Stimulated activated effector memory CD8-positive, alpha-beta T cell treated with anti-CD3 and anti-CD28 coated beads, Interleukin-12 subunit alpha, Interleukin-12 subunit beta, amount 100 ng/mL, for 72 hours (primary cell): Measurements from ENCODE around the gene PPP2R2C.

Experiments
- ATAC-seq: fragments of 150-1000 bp; cut with Tn5 transposase; 2 replicates; pipeline ENCODE4 v1.10.0; 2021
- DNase-seq, 2 donors: peaks; one replicate each; pipeline ENCODE4 v3.0.0; 2021 to 2022; ENCODE audit warnings: low spot score in 2 of 2
- H3K27ac Mint-ChIP-seq: one replicate; pipeline ENCODE4 v1.8.0; 2022; ENCODE audit warnings: mild to moderate bottlenecking, mixed read lengths
- H3K36me3 Mint-ChIP-seq: one replicate; pipeline ENCODE4 v1.8.0; 2022; ENCODE audit warnings: mild to moderate bottlenecking, mixed read lengths
- H3K4me1 Mint-ChIP-seq: one replicate; pipeline ENCODE4 v1.8.0; 2022; ENCODE audit warnings: mixed read lengths
- H3K4me3 Mint-ChIP-seq: one replicate; pipeline ENCODE4 v1.8.0; 2022; ENCODE audit warnings: mild to moderate bottlenecking, mixed read lengths
- H3K9me3 Mint-ChIP-seq: one replicate; pipeline ENCODE4 v1.8.0; 2022; ENCODE audit warnings: mixed read lengths

The PPP2R2C gene

GRCh38 chr4:6360385-6360784, 112.0 kb downstream of the PPP2R2C start:
- no peak for ATAC-seq
- DNase-seq: no peak
- no peaks in the 10 kb centered on the region for H3K9me3 Mint-ChIP-seq
- no peaks in the 10 kb centered on the region for H3K36me3 Mint-ChIP-seq
- no peak overlapping the region for H3K27ac Mint-ChIP-seq
- H3K4me3 Mint-ChIP-seq: no peak overlapping the region
- no peaks in the 10 kb centered on the region for H3K4me1 Mint-ChIP-seq

- no peak for DNase-seq
- ATAC-seq: no peak
- H3K36me3 Mint-ChIP-seq: no peaks in the 10 kb centered on the region
- H3K9me3 Mint-ChIP-seq: no peaks in the 10 kb centered on the region
- no peak overlapping the region for H3K27ac Mint-ChIP-seq
- H3K4me3 Mint-ChIP-seq: no peak overlapping the region
- no peaks in the 10 kb centered on the region for H3K4me1 Mint-ChIP-seq
Observed at GRCh38 chr4:6359536-6360308, 112.7 kb downstream of the PPP2R2C start.

- Mint-ChIP-seq H3K9me3 (no peaks in the 10 kb centered on the region), H3K4me3 (no peak overlapping the region), H3K27ac (no peak overlapping the region), H3K4me1 (no peaks in the 10 kb centered on the region), H3K36me3 (no peaks in the 10 kb centered on the region)
- DNase-seq (no peak), ATAC-seq (no peak)
Observed at GRCh38 chr4:6357476-6357875, 114.9 kb downstream of the PPP2R2C start.

GRCh38 chr4:6356076-6356560, 116.3 kb downstream of the PPP2R2C start:
- DNase-seq (no peak), ATAC-seq (no peak)
- no peaks in the 10 kb centered on the region for H3K4me1 Mint-ChIP-seq
- H3K9me3 Mint-ChIP-seq: no peaks in the 10 kb centered on the region
- H3K4me3 Mint-ChIP-seq: no peak overlapping the region
- no peak overlapping the region for H3K27ac Mint-ChIP-seq
- H3K36me3 Mint-ChIP-seq: no peaks in the 10 kb centered on the region

- H3K36me3 Mint-ChIP-seq: no peaks in the 10 kb centered on the region
- no peak overlapping the region for H3K27ac Mint-ChIP-seq
- DNase-seq: no peak
- H3K9me3 Mint-ChIP-seq: no peaks in the 10 kb centered on the region
- H3K4me1 Mint-ChIP-seq: no peaks in the 10 kb centered on the region
- no peak for ATAC-seq
- no peak overlapping the region for H3K4me3 Mint-ChIP-seq
Observed at GRCh38 chr4:6355052-6355451, 117.4 kb downstream of the PPP2R2C start.

GRCh38 chr4:6354626-6355025, 117.8 kb downstream of the PPP2R2C start:
- ATAC-seq (no peak), DNase-seq (no peak)
- H3K9me3 Mint-ChIP-seq: no peaks in the 10 kb centered on the region
- no peaks in the 10 kb centered on the region for H3K4me1 Mint-ChIP-seq
- H3K27ac Mint-ChIP-seq: no peak overlapping the region
- H3K4me3 Mint-ChIP-seq: no peak overlapping the region
- H3K36me3 Mint-ChIP-seq: no peaks in the 10 kb centered on the region

- no peak for ATAC-seq
- Mint-ChIP-seq H3K4me3 (no peak overlapping the region), H3K27ac (no peak overlapping the region), H3K36me3 (no peaks in the 10 kb centered on the region), H3K4me1 (no peaks in the 10 kb centered on the region), H3K9me3 (no peaks in the 10 kb centered on the region)
- no peak for DNase-seq
Observed at GRCh38 chr4:6354119-6354518, 118.3 kb downstream of the PPP2R2C start.

GRCh38 chr4:6352031-6352692, 120.3 kb downstream of the PPP2R2C start:
- H3K4me3 Mint-ChIP-seq: no peak overlapping the region
- no peaks in the 10 kb centered on the region for H3K4me1 Mint-ChIP-seq
- H3K36me3 Mint-ChIP-seq: no peaks in the 10 kb centered on the region
- DNase-seq (no peak), ATAC-seq (no peak)
- H3K27ac Mint-ChIP-seq: no peak overlapping the region
- no peaks in the 10 kb centered on the region for H3K9me3 Mint-ChIP-seq

- Mint-ChIP-seq H3K9me3 (no peaks in the 10 kb centered on the region), H3K36me3 (no peaks in the 10 kb centered on the region), H3K4me1 (no peaks in the 10 kb centered on the region), H3K4me3 (no peak overlapping the region), H3K27ac (no peak overlapping the region)
- ATAC-seq (no peak), DNase-seq (no peak)
Observed at GRCh38 chr4:6351246-6352000, 121.0 kb downstream of the PPP2R2C start.

- no peaks in the 10 kb centered on the region for H3K36me3 Mint-ChIP-seq
- no peak overlapping the region for H3K4me3 Mint-ChIP-seq
- DNase-seq (no peak), ATAC-seq (no peak)
- no peaks in the 10 kb centered on the region for H3K9me3 Mint-ChIP-seq
- peaks cover 7% of the 10 kb centered on the region for H3K4me1 Mint-ChIP-seq
- no peak overlapping the region for H3K27ac Mint-ChIP-seq
Observed at GRCh38 chr4:6350646-6351045, 121.8 kb downstream of the PPP2R2C start.

GRCh38 chr4:6349896-6350603, 122.4 kb downstream of the PPP2R2C start:
- no peak overlapping the region for H3K27ac Mint-ChIP-seq
- H3K4me1 Mint-ChIP-seq: peaks cover 7% of the 10 kb centered on the region
- H3K36me3 Mint-ChIP-seq: no peaks in the 10 kb centered on the region
- H3K9me3 Mint-ChIP-seq: no peaks in the 10 kb centered on the region
- no peak overlapping the region for H3K4me3 Mint-ChIP-seq
- DNase-seq (no peak), ATAC-seq (no peak)

GRCh38 chr4:6348408-6348807, 124.0 kb downstream of the PPP2R2C start:
- Mint-ChIP-seq H3K4me1 (peaks cover 7% of the 10 kb centered on the region), H3K27ac (no peak overlapping the region), H3K4me3 (no peak overlapping the region), H3K36me3 (no peaks in the 10 kb centered on the region), H3K9me3 (no peaks in the 10 kb centered on the region)
- DNase-seq (no peak), ATAC-seq (no peak)

GRCh38 chr4:6347511-6348045, 124.8 kb downstream of the PPP2R2C start:
- Mint-ChIP-seq H3K4me1 (peaks cover 7% of the 10 kb centered on the region), H3K9me3 (no peaks in the 10 kb centered on the region), H3K4me3 (no peak overlapping the region), H3K36me3 (no peaks in the 10 kb centered on the region), H3K27ac (no peak overlapping the region)
- DNase-seq (no peak), ATAC-seq (no peak)

GRCh38 chr4:6346373-6347110, 125.9 kb downstream of the PPP2R2C start:
- H3K27ac Mint-ChIP-seq: no peak overlapping the region

More at GRCh38 chr4:6346373-6347110, 125.9 kb downstream of the PPP2R2C start:
- DNase-seq (no peak), ATAC-seq (no peak)
- no peaks in the 10 kb centered on the region for H3K9me3 Mint-ChIP-seq
- H3K4me3 Mint-ChIP-seq: no peak overlapping the region
- no peaks in the 10 kb centered on the region for H3K36me3 Mint-ChIP-seq
- peaks cover 7% of the 10 kb centered on the region for H3K4me1 Mint-ChIP-seq
